NCI-H2227 (cell line): ENCODE data around the gene ACOT4.
"Not testable (repeated sequence)": the region's sequence is repeated elsewhere in the genome, so short reads cannot be mapped to it uniquely, and the experiment has no call there.

ENCODE experiments used
- DNase-seq: peaks from one replicate; lab custom pipeline; 2025; ENCODE audit not compliant: unreplicated experiment; lab: John Stamatoyannopoulos, UW

The ACOT4 gene

DNA sequence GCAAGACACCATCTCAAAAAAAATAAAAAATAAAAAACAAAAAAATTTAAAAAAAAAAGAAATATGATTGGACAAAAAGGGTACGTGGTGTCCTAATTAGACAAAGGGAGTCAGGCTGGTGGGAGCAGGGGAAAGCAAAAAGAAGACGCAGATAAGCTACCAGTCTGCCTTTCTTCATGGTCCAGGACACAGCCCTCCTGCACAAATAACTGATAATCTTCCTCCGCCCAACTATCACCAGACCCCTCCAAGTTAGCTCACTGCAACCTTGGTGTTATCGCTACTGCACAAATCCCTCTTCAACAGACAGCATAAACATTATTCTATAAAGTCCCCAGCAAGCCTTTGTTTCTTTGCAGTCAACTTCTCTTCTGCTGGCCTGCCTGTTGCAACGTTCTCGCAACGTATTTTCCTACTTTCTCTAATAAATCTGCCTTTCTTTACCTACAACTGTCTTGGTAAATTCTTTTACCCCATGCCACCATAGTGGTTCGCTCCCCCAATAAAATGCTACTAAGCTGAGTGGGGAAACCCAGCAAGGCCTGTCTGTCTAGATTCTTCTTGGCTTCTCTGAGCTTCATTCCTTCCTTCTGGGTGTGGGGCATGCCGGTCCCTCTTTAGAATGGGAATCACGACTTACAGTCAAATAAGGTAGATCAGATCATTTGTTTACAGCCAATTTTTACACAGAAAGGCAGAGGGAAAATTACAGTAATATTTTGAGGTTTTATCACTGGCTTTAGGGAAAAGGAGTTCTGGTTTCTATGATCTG lies 38.5 kb downstream of the ACOT4 start:
- no peak for DNase-seq

DNA sequence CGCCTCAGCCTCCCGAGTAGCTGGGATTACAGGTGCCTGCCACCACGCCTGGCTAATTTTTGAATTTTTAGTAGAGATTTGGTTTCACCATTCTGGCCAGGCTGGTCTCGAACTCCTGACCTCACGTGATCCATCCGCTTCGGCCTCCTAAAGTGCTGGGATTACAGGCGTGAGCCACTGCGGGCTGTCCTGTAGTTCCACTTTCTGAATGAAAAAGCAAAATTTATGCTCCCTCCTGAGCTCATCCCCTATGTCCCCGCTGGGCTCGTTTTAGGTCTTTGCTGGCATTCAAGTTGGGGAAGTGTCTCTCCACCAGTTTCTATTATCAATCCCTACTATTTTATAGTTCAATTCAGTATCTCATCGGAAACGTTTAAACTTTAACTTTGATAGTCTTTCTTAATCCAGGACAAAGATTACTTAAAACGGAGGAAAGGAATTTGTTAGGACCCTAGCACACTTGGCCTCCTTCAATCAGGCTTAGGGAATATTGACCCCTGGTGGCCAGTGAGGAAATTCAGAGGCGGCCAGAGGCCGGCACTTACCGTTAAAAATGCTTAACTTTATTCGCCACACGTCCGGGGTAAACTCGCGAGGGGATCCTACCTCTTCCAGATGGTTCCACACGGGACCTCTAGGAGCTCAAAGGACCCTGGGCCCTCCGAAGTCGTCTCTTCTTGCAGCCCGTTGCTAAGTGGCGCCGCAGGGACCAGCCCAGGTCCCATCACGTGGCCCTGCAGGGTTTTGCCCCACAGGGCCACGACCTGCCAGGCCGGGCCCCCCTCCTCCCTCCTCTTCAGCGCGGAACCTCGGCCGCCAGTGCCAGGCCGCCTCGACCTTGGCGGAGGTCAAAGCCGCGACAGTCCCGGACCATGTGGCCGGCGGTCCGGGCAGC lies 41.7 kb downstream of the ACOT4 start:
- peak; percentile 67 for DNase-seq

DNA sequence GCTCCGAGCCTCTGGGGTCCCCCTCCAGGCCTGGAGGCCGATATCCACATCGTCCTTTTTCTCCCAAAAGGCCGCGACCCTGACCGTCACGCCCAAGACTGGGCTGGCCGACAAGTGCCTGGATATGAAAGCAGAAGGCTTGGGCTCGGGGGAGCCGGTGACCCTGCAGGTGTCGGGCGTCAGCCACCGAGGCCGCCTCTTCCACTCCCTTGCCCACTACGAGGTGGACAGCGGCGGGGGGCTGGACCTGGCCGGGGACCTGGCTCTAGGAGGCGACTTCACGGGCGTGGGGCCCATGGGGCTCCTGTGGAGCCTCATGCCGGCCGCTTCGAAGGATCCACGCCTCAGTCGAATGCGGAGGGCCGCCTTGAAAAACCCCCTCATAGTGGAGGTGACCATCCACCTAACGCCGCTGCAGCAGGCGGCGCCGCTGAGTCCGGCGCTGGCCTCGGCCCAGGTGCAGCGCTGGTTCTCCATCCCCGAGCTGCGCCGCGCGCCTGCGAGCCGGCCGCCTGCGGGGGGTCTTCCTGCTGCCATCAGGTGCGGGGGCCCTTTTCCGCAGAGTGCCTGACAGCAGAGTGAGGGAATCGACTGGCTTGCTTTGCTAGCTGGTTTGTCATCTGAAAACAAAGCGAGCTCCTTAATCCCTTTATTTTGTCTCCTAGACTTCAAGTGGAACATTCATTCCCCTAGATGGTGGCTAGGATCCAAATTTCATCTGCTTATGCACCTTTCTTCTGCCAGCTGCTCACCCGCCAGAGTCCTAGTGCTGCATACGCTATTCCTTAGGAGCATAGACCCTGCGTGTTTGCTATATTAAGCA lies 42.5 kb downstream of the ACOT4 start:
- DNase-seq, result peak; percentile 71

DNA sequence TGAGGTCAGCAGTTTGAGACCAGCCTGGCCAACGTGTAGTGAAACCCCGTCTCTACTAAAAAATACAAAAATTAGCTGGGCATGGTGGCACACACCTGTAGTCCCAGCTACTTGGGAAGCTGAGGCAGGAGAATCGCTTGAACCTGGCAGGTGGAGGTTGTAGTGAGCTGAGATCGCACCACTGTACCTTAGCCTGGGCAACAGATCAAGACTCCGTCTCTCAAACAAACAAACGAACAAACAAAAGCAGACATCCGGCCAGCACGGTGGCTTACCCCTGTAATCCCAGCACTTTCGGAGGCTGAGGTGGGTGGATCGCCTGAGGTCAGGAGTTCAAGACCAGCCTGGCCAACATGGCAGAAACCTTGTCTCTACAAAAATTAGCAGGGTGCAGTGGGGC lies 44.7 kb downstream of the ACOT4 start:
- not testable (repeated sequence) for DNase-seq

DNA sequence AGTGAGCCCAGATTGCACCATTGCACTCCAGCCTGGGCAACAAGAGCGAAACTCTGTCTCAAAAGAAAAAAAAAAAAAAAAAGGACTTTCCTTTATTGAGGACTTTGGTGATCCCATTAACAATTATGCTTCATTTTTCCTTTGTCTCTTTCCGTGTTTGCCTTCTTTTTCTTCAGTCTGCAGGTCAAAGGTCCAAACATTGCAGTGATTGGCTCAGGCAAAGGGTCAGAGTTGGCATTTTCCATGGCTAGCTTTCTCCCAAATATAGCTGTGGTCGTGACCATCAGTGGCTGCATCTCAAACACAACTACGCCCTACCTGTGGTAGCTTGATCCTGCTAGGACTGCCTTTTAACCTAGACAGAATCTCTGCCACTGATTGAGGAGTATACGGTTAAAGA lies 46.2 kb downstream of the ACOT4 start:
- DNase-seq, result no peak

DNA sequence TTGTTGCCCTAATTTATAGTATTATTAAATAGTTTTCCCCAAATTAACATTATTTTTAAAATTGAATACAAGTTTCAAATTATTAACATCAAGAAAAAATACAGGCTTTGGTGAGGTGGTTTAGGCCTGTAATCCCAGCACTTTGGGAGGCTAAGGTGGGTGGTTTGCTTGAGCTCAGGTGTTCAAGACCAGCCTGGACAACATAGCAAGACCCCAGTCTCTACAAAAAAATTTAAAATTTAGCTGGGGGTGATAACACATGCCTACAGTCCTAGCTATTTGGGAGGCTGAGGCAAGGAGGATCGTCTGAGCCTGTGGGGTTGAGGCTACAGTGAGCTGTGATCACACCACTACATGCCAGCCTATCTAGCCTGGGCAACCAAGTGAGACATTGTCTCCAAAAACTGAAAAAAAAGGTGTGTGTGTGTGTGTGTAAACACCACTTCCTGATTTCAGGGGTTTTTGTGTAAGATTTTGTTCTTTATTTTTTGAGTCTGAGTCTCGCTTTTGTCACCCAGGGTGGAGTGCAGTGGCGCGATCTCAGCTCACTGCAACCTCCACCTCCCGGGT lies 49.2 kb downstream of the ACOT4 start:
- no peak for DNase-seq

DNA sequence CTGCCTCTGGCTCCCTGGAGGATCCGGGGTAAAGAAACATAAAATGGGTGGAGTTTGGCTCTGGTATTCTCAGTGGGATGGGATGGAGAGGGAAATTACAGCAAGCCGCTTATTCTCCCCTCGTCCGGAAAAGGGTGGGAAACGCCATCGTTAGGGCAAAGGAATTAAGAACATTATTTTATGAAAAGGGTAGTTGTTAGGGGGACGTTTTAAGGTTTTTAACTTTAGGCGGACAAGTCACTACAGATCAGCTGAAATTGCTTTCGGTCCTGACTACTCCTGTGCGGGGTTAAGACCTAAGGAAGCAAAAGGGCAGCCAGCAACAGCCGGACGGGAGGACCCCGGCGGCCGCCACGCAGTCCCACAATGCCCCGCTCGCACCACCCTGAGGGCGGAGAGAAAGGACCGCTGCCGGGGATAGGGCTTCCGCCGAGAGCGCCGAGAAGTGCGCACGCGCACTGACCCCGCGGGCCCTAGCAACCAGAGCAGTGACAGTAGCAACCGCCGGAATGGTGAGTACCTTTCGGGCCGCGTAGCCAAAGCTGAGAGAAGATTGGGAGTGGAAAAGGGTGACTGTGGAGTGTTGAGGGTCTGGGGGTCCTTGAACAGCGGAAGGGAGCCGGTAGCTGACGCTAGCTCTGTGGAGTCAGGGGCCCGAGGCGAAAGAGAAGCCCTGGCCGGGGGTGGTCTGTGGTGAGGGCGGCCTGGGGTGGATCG lies 53.0 kb downstream of the ACOT4 start, which contains the start of gene DNAL1:
DNAL1 (plus strand) TSS at position 456 of the 717 bp plus-strand sequence; CDS start at position 510, 54 bp downstream.
- DNase-seq, result peak; percentile 96

DNA sequence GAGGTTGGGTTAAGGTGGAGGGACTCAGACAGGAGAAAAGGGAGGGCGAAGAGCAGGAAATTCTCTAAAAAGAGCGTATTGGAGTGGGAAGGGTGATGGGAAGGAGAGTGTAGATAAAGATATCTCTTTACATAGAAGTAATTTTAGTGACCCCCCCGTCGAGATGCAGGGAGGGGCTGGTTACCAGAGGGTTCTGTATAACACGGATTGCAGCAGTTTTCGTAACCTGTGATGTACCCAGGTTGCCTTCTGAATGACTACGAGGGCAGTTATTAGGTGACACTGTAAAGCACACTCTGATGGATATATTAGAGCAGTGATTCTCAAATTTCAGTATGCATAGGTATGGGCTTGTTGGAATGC lies 53.6 kb downstream of the ACOT4 start:
- DNase-seq, result no peak
